Activated naive CD4-positive, alpha-beta T cell treated with anti-CD3 and anti-CD28 coated beads, Interleukin-2, amount 50 U/mL, for 72 hours (primary cell): ENCODE data around the gene ST6GALNAC1. TPM values are rescaled to one million over a fixed set of nuclear protein-coding genes. Genes with fewer than 3 reads are reported as not detected.
"Not testable (repeated sequence)": the region's sequence is repeated elsewhere in the genome, so short reads cannot be mapped to it uniquely, and the experiment has no call there.

Experiments
- ATAC-seq, 2 donors: fragments of 150-1000 bp; cut with Tn5 transposase; 2 replicates each; pipeline ENCODE4 v1.10.0; 2021; ENCODE audit warnings: mild to moderate bottlenecking in 2 of 2, moderate library complexity in 2 of 2
- DNase-seq, 2 donors: peaks; one replicate each; pipeline ENCODE4 v3.0.0; 2021 to 2022; ENCODE audit warnings: low spot score in 2 of 2
- H3K27ac Mint-ChIP-seq, 2 donors: one replicate each; pipeline ENCODE4 v1.8.0; 2022; ENCODE audit warnings: mild to moderate bottlenecking in 2 of 2, mixed read lengths in 2 of 2
- H3K36me3 Mint-ChIP-seq, 2 donors: one replicate each; pipeline ENCODE4 v1.8.0; 2022; ENCODE audit warnings: mixed read lengths in 2 of 2
- H3K9me3 Mint-ChIP-seq, 2 donors: one replicate each; pipeline ENCODE4 v1.8.0; 2022; ENCODE audit warnings: mixed read lengths in 2 of 2
- total RNA-seq, 2 donors: library from RNA; stranded (reverse); gene quantifications; one replicate each; pipeline ENCODE4 v1.2.3, GENCODE V29; 2022

The ST6GALNAC1 gene
- total RNA-seq, 2 donors from 2014 or later, result 1.0 to 3.0 TPM

DNA sequence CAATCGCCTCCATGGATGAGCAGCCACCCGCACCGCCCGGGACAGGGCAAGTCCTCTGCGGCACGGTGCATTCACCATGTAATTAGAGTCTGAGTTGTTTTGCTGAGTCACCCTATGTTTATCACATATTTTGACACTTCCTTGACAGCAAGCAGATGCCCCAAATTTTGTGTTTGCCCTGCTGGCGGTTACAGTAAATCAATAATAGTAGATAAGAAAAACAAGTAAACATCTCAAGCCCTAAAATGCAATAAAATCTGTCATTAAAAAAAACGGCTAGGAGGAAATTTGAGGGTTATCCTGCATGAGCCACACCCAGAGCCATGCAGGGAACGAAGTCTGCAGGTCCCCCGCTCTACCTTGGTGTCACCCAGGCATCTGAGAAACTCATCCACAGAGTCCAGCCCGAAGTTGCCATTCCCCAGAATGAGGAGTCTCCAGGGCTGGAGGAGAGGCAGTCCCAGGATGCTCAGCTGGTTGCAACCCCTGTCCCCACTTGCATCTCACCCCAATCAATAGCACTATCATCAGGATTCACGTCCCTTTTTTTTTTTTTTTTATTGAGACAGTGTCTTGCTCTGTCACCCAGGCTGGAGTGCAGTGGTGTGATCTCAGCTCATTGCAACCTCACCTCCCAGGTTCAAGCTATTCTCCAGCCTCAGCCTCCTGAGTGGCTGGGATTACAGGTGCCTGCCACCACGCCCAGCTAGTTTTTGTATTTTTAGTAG lies 16.5 kb upstream of the ST6GALNAC1 start:
- no peaks in the 10 kb centered on the region for H3K9me3 Mint-ChIP-seq
- no peaks in the 10 kb centered on the region for H3K36me3 Mint-ChIP-seq
- H3K27ac Mint-ChIP-seq, result peak overlapping the region in 1 of 2 donors; percentile 5
- ATAC-seq, result peak in 1 of 2 donors; percentile 31
- DNase-seq, result no peak

DNA sequence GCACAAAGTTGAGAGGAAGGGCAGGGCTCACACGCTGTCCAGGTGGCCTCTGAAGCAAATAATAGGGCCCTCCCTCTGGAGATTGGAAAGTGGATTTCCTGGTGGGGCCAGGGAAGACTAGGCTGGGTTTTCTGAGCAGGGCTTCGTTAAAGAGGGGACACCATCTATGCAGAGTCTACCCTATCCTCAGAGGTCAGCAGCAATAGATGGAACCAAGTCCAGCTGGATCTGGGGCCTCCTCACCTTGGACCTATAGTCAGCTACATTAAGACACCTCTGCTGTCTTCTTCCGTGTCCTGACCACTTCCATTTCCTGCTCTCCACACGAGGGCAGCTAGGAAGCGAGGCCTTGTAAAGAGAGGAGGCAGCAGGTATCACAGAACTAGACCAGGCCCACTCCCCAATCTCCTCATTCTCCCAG lies 14.7 kb upstream of the ST6GALNAC1 start:
- ATAC-seq, result no peak
- Mint-ChIP-seq H3K9me3 (no peaks in the 10 kb centered on the region), H3K27ac (peak overlapping the region; percentile 15 to 30), H3K36me3 (no peaks in the 10 kb centered on the region)
- no peak for DNase-seq

DNA sequence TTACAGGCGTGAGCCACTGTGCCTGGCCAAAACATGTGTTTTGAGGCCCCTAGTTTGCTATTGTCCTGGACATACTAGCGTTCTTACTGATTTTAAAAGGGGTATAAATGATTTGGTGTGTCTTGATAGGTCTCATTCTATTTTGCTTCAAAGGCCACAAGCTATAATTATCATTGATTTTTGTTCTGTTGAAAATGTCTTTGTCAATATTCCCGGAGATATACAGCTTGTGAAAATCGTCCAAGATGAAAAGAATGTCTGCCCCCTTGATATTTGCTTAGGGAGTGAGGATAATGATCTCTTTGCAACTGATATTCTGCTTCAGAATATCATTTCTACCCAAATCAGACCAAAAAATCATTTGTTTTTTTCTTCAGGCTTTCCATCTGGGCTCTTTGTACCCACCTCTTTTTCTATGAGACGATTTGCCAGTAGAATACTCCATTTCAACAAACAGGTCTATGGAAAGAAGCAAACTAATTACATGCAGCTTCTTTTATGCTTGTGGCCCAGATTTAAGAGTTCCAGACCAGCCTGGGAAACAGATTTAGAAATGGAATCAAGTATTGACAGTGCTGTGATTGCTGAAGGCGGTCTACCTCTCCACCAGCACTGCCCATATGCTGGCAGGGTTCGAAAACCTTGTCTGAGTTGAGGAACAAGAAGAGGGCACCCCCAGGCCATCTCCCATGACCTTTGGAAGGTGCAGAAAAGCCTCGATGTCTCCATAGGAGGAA lies 14.1 kb upstream of the ST6GALNAC1 start:
- ATAC-seq (no peak), DNase-seq (no peak)
- H3K9me3 Mint-ChIP-seq, result no peaks in the 10 kb centered on the region
- H3K27ac Mint-ChIP-seq, result peak overlapping the region in 1 of 2 donors; percentile 30
- no peaks in the 10 kb centered on the region for H3K36me3 Mint-ChIP-seq

- Mint-ChIP-seq H3K36me3 (no peaks in the 10 kb centered on the region), H3K9me3 (no peaks in the 10 kb centered on the region)
- ATAC-seq, result peak in 1 of 2 donors; percentile 45
These were observed 10.9 kb upstream of the ST6GALNAC1 start for GRCh38 chr17:76654408-76654807.

GRCh38 chr17:76650504-76650903 lies 6.9 kb upstream of the ST6GALNAC1 start:
- DNase-seq, result no peak
- no peak for ATAC-seq
- no peak overlapping the region for H3K27ac Mint-ChIP-seq
- peaks cover 0 to under 1% of the 10 kb centered on the region in 2 donors for H3K36me3 Mint-ChIP-seq
- peaks cover 4 to 9% of the 10 kb centered on the region in 2 donors for H3K9me3 Mint-ChIP-seq

More at GRCh38 chr17:76654408-76654807, 10.9 kb upstream of the ST6GALNAC1 start:
- no peak overlapping the region for H3K27ac Mint-ChIP-seq
- DNase-seq, result no peak

GRCh38 chr17:76646712-76647111 lies 3.2 kb upstream of the ST6GALNAC1 start:
- ATAC-seq, result no peak
- peaks cover 0 to 8% of the 10 kb centered on the region in 2 donors for H3K36me3 Mint-ChIP-seq

DNA sequence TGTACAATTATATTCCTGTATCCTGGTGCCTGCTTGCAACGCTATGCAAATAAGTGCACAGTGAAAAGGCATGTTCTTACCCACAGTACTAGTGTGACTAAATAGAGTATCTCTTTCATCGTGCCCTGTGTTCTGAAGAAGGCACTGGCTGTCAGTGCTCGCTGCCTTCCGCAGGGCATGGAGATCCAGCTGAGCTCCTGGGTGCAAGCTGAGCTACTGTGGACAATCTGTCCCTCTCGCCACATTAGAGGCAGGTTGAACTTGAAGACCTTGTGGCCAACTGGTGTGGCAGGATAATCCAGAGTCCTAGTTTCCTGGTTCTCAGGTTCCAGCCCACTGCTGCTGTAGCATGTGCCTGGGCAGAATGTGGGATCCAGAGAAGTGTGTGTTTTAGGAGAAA lies 1.9 kb upstream of the ST6GALNAC1 start:
- ATAC-seq, result peak in 1 of 2 donors; percentile 18
- no peak for DNase-seq
- H3K36me3 Mint-ChIP-seq, result peaks cover 0 to 8% of the 10 kb centered on the region in 2 donors
- H3K27ac Mint-ChIP-seq, result no peak overlapping the region
- peaks cover 4 to 14% of the 10 kb centered on the region in 2 donors for H3K9me3 Mint-ChIP-seq

More at GRCh38 chr17:76646712-76647111, 3.2 kb upstream of the ST6GALNAC1 start:
- Mint-ChIP-seq H3K27ac (no peak overlapping the region), H3K9me3 (peaks cover 4 to 14% of the 10 kb centered on the region in 2 donors)
- no peak for DNase-seq

DNA sequence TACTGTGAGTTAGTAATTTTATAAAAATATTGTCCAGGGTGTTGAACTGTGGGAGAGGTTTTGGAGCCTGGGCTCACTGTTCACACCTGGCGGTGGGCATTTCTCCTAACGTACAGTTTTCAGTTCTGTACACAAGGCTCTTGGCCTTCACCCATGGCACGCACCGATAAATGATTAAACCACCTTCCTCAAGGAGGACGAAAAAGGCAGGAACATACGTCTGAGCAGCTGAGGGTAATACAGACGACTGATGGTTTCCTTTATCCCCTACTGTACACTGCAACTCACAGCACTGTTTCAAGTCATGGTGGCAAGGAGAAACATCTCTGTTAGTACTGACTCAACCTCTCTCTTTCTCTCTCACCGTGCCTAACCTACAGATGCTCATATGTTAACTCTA lies 1.4 kb upstream of the ST6GALNAC1 start:
- Mint-ChIP-seq H3K9me3 (peaks cover 4 to 14% of the 10 kb centered on the region in 2 donors), H3K27ac (no peak overlapping the region), H3K36me3 (peaks cover 0 to 8% of the 10 kb centered on the region in 2 donors)
- DNase-seq (no peak), ATAC-seq (peak in 1 of 2 donors; percentile 32)

DNA sequence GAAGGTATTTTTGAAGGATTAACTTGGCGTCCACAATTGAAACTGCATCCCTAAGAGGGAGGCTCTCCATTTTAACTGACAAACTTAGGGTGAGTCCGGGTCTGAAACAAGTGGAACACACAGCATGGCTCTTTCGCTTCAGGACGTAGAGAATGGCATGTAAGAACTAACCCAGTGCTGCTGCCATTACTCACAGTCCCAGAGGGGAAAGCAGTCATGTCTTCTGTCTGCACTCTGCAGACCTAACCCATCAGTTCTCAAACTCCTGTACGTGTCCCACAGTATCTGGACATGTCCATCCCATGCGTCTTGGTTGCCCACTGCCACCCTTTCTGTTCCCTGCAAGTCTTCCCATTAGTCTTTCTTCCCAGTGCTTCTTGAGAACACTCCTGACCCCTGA lies 563 bp downstream of the ST6GALNAC1 start:
- Mint-ChIP-seq H3K36me3 (peaks cover 0 to 8% of the 10 kb centered on the region in 2 donors), H3K9me3 (peaks cover 4 to 14% of the 10 kb centered on the region in 2 donors), H3K27ac (peak overlapping the region; percentile 36 to 83)
- ATAC-seq (peak in 1 of 2 donors; percentile 50), DNase-seq (no peak)

- H3K9me3 Mint-ChIP-seq, result peaks cover 4 to 14% of the 10 kb centered on the region in 2 donors
- ATAC-seq, result no peak
- no peak for DNase-seq
- H3K27ac Mint-ChIP-seq, result no peak overlapping the region
- H3K36me3 Mint-ChIP-seq, result peaks cover 0 to 8% of the 10 kb centered on the region in 2 donors
These were observed 1.5 kb downstream of the ST6GALNAC1 start for GRCh38 chr17:76642032-76642561.

DNA sequence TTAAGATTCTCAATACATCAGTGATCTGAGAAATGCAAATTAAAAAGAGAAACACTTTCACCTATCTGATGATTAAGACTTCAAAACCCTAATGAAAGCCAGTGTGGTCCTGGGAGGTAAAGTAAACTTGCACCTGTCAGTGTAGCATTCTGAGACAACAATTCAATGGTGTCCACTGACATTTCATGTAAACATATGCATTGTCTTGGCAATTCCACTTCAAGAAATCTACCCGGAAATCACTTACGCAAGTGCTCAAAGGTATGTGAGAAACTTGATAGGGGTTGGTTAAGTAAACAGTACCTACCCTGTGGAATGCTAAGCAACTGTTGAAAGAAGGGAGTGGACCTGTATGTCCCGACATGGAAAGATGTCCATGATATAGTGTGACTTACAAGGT lies 2.1 kb downstream of the ST6GALNAC1 start:
- peaks cover 1 to 11% of the 10 kb centered on the region in 2 donors for H3K9me3 Mint-ChIP-seq
- H3K36me3 Mint-ChIP-seq, result peaks cover 0 to 8% of the 10 kb centered on the region in 2 donors
- no peak overlapping the region for H3K27ac Mint-ChIP-seq
- ATAC-seq, result peak in 1 of 2 donors; percentile 52
- DNase-seq, result no peak

GRCh38 chr17:76640550-76641380 lies 2.8 kb downstream of the ST6GALNAC1 start:
- Mint-ChIP-seq H3K27ac (no peak overlapping the region), H3K9me3 (peaks cover 0 to 6% of the 10 kb centered on the region in 2 donors), H3K36me3 (peaks cover 0 to 8% of the 10 kb centered on the region in 2 donors)
- no peak for ATAC-seq
- no peak for DNase-seq

- H3K36me3 Mint-ChIP-seq, result no peaks in the 10 kb centered on the region
- no peak for DNase-seq
- H3K9me3 Mint-ChIP-seq, result no peaks in the 10 kb centered on the region
- no peak for ATAC-seq
- H3K27ac Mint-ChIP-seq, result no peak overlapping the region
These were observed 5.3 kb downstream of the ST6GALNAC1 start for GRCh38 chr17:76638263-76638662.

DNA sequence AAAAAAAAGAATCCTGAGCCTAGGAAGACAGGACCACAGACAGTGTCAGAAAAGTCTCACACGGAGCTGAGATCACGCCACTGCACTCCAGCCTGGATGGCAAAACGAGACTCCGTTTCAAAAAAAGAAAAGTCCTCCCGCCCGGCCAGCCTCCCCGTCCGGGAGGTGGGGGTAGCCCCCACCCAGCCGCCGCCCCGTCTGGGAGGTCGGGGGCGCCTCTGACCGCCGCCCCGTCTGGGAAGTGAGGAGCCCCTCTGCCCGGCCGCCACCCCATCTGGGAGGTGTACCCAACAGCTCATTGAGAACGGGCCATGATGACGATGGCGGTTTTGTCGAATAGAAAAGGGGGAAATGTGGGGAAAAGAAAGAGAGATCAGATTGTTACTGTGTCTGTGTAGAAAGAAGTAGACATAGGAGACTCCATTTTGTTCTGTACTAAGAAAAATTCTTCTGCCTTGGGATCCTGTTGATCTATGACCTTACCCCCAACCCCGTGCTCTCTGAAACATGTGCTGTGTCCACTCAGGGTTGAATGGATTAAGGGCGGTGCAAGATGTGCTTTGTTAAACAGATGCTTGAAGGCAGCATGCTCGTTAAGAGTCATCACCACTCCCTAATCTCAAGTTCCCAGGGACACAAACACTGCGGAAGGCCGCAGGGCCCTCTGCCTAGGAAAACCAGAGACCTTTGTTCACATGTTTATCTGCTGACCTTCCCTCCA lies 6.9 kb downstream of the ST6GALNAC1 start:
- H3K9me3 Mint-ChIP-seq, ATAC-seq, H3K27ac Mint-ChIP-seq, DNase-seq, H3K36me3 Mint-ChIP-seq: not testable (repeated sequence)

DNA sequence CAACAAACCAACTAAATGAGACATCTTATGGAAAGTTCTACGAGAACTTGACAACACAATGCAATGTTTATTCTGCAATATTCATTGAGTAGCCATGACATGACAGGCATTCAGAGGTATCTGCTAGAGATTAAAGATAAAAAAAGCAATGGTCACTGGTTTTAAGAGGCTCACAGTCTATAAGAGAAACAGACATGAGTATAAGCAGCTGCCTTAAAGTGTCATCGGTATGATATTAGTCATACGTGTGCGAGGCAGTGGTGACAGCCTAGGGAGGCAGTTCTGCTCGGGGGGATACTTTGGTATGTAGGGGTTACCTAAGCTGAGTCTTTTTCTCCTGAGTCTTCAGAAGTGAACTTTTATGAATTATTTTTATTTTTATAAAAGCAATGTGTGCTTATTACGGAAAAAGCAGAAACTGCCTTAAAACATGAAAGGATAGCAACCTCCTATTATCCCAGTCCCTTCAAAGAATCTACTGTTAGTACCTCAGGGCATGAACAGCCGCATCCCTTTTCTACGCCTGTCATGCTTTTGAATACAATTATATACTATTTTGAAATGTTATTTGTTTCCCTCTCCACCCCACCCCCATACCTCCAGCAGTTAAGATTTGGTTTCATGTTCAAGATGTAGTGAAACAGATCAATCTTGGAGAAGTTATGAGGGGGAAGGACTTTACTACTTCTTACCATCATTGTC lies 7.7 kb downstream of the ST6GALNAC1 start:
- Mint-ChIP-seq H3K36me3 (no peaks in the 10 kb centered on the region), H3K9me3 (no peaks in the 10 kb centered on the region), H3K27ac (no peak overlapping the region)
- ATAC-seq (peak in 1 of 2 donors; percentile 47), DNase-seq (no peak)
